Neutrophil (primary cell): Measurements from ENCODE around the gene THSD4.

Experiments used
- H3K27ac ChIP-seq: fragments of 200-600 bp; sonication (generic); 2 replicates; pipeline ENCODE4 v1.5.1; 2016; ENCODE audit warnings: mild to moderate bottlenecking, moderate library complexity
- H3K27me3 ChIP-seq: fragments of 200-600 bp; sonication (generic); 2 replicates; pipeline ENCODE4 v1.6.0; 2016; ENCODE audit warnings: mild to moderate bottlenecking
- H3K36me3 ChIP-seq: fragments of 200-600 bp; sonication (generic); 2 replicates; pipeline ENCODE4 v1.5.1; 2017
- H3K4me1 ChIP-seq, 2 experiments: fragments of 200-600 bp in 1 of 2; sonication (generic) in 1 of 2; 1 replicate in 1 of 2; 2 replicates in 1 of 2; pipeline versions ENCODE4 v1.5.1 to v1.6.1; 2013 to 2016; ENCODE audit warnings: low read depth in 1 of 2, low read length in 1 of 2, mild to moderate bottlenecking in 1 of 2, moderate library complexity in 1 of 2; ENCODE audit not compliant: control insufficient read depth in 1 of 2, insufficient read depth in 1 of 2
- H3K4me3 ChIP-seq, 2 experiments: fragments of 200-600 bp in 1 of 2; sonication (generic) in 1 of 2; 1 replicate in 1 of 2; 2 replicates in 1 of 2; pipeline ENCODE4 v1.5.1; 2013 to 2016; ENCODE audit warnings: low read depth in 1 of 2, low read length in 1 of 2, mild to moderate bottlenecking in 1 of 2, moderate library complexity in 1 of 2
- H3K9me3 ChIP-seq: fragments of 200-600 bp; sonication (generic); 2 replicates; pipeline ENCODE4 v1.5.1; 2016
- TF ChIP-seq, protein P1 (sequence below): fragments of 200-600 bp; sonication (generic); IDR thresholded peaks from 2 replicates; pipeline ENCODE4 v1.5.1; 2016; ENCODE audit warnings: antibody characterized with exemption

Gene THSD4

GRCh38 chr15:71808311-71809020 lies 693.2 kb downstream of the THSD4 start:
- Histone ChIP-seq H3K27ac (no peak overlapping the region), H3K27me3 (no peaks in the 10 kb centered on the region), H3K4me1 (no peaks in the 10 kb centered on the region), H3K9me3 (no peaks in the 10 kb centered on the region), H3K36me3 (no peaks in the 10 kb centered on the region), H3K4me3 (no peak overlapping the region)
- TF ChIP-seq, protein P1, sequence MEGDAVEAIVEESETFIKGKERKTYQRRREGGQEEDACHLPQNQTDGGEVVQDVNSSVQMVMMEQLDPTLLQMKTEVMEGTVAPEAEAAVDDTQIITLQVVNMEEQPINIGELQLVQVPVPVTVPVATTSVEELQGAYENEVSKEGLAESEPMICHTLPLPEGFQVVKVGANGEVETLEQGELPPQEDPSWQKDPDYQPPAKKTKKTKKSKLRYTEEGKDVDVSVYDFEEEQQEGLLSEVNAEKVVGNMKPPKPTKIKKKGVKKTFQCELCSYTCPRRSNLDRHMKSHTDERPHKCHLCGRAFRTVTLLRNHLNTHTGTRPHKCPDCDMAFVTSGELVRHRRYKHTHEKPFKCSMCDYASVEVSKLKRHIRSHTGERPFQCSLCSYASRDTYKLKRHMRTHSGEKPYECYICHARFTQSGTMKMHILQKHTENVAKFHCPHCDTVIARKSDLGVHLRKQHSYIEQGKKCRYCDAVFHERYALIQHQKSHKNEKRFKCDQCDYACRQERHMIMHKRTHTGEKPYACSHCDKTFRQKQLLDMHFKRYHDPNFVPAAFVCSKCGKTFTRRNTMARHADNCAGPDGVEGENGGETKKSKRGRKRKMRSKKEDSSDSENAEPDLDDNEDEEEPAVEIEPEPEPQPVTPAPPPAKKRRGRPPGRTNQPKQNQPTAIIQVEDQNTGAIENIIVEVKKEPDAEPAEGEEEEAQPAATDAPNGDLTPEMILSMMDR, result no peak

- no peaks in the 10 kb centered on the region for H3K36me3 ChIP-seq
- no peaks in the 10 kb centered on the region for H3K27me3 ChIP-seq
- no peaks in the 10 kb centered on the region for H3K9me3 ChIP-seq
- H3K4me3 ChIP-seq, result no peak overlapping the region
- H3K4me1 ChIP-seq, result no peaks in the 10 kb centered on the region
- TF ChIP-seq, protein P1, result no peak
- no peak overlapping the region for H3K27ac ChIP-seq
These were observed 694.1 kb downstream of the THSD4 start for GRCh38 chr15:71809346-71809745.

DNA sequence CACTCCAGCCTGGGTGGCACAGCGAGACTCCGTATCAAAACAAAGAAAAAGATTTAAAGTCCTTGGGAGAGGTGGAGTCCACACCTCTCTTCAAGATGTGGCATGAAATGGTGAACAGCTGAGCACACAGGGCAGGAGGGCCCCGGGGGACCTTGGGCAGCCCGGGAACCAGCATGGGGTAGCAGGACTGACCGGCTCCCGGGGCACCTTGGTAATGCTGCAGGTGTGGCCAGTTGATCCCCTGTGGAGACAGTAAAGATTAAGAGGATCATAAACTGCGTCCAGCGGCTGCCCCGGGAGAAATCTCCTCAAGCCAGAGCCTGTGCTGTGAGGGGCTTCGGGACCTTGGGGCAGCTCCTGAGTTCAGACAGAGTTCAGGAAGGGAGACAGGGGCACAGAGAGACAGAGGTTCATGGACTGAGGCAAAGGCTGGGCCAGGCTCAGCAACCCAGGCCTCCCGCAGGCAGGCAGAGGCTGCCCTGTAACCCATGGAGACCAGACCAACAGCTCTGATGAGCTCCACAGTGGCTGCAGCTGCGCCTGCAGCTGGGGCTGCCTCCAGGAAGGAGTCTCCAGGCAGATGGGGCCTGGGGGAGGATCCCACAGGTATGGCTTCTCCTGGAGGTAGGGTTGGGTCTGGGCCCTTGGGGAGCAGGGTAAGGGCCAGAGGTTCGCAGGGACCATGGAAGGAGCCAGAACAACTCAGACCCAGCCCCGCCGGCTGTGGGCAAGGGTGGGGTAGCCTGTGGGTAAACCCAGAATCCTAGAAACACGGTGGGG lies 695.2 kb downstream of the THSD4 start, which contains the start of gene NR2E3:
NR2E3 (plus strand) TSS at position 299 of the 780 bp plus-strand sequence; CDS start at position 489, 190 bp downstream.
- Histone ChIP-seq H3K4me3 (no peak within 1 kb of the TSS), H3K27ac (no peak within 1 kb of the TSS), H3K9me3 (no peaks in the 10 kb centered on the region), H3K27me3 (no peaks in the 10 kb centered on the region), H3K4me1 (no peaks in the 10 kb centered on the region), H3K36me3 (no peaks in the 10 kb centered on the region)
- TF ChIP-seq, protein P1, result no peak

DNA sequence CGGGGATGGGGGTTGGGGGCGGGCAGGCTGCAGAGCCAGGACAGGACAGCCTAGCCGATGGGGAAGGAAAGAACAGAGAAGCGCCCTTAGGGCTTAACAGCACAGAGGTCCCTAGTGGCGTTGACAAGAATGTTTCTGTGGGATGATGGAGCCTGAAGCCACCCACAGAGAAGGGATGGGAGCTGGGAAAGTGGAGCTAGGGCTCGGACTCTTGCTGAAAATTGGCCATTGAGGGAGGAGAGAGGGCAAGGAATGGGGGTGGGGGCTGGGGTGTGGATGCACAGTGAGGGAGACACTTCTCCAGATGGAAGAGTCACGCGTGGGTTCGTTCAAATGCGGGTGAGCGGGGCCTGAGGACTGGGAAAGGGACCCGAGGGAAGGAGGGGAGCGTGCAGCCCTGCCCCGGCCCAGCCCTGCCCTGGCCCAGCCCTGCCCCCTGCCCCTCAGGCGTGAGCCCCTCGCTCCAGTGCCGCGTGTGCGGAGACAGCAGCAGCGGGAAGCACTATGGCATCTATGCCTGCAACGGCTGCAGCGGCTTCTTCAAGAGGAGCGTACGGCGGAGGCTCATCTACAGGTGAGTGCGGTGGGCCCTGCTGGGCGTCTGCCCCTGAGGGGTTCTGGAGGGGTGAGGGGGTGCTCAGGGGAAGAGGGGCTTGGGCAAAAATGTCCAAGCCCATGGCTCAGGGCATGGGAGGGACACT lies 695.9 kb downstream of the THSD4 start:
- no peaks in the 10 kb centered on the region for H3K27me3 ChIP-seq
- H3K4me3 ChIP-seq, result no peak overlapping the region
- no peaks in the 10 kb centered on the region for H3K9me3 ChIP-seq
- TF ChIP-seq, protein P1, result no peak
- no peaks in the 10 kb centered on the region for H3K36me3 ChIP-seq
- H3K4me1 ChIP-seq, result no peaks in the 10 kb centered on the region
- no peak overlapping the region for H3K27ac ChIP-seq

DNA sequence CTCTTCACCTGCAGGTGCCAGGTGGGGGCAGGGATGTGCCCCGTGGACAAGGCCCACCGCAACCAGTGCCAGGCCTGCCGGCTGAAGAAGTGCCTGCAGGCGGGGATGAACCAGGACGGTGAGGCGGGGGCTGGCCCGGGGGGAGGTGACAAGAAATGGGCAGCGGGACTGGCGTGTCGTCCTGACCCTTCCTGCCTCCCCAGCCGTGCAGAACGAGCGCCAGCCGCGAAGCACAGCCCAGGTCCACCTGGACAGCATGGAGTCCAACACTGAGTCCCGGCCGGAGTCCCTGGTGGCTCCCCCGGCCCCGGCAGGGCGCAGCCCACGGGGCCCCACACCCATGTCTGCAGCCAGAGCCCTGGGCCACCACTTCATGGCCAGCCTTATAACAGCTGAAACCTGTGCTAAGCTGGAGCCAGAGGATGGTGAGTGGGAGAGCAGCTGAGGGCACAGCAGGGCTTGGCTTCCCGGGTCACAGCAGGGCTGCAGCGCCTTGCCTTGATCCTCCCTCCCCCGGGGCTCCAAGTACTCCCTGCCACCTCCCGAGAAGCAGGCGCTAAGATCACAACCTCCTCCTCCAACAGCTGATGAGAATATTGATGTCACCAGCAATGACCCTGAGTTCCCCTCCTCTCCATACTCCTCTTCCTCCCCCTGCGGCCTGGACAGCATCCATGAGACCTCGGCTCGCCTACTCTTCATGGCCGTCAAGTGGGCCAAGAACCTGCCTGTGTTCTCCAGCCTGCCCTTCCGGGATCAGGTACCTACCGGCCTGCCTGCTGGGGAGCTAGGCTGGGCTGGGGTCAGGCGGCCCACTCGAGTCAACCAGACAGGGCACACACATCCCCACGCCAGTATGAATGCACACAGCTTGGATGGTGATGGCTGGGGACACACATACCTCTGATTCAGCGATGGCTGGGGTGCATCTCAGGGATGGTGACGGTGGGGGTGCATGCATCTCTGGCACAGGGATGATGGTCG lies 696.8 kb downstream of the THSD4 start:
- Histone ChIP-seq H3K9me3 (no peaks in the 10 kb centered on the region), H3K4me3 (no peak overlapping the region), H3K27me3 (no peaks in the 10 kb centered on the region), H3K4me1 (no peaks in the 10 kb centered on the region), H3K27ac (no peak overlapping the region), H3K36me3 (no peaks in the 10 kb centered on the region)
- TF ChIP-seq, protein P1, result no peak
